ENCODE results near the gene STX1B.

Gene STX1B

DNA sequence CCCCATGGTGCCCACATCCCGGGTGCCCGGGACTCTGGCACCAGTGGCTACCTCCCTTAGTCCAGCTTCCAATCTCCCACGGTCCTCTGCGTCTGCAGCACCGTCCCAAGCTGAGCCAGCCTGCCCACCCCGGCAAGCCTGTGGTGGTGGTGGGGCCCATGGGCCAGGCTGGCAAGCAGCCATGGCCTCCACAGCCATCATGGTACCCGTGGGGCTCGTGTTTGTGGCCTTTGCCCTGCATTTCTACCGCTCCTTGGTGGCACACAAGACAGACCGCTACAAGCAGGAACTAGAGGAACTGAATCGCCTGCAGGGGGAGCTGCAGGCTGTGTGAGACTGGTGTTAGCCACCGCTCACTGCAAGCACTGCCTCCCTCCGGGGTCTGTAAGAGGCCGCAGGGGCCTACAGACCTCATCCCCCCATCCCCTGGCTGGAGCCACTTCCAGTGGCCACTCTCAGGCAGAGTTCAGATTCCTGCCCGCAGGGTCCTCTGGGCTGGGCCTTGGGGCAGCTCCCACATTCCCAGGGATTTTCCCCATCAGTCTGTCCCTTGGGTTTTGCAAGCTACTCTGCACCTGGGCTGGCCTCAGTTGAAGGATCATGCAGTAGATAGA is 56.8 kb downstream of the STX1B start:
- no peak overlapping the region for H3K4me3 ChIP-seq (ENCODE audit: low read depth in 1 of 2, low read length in 2 of 2)
- H3K4me1 ChIP-seq (ENCODE audit: insufficient read depth, low read length): peaks cover 39% of the 10 kb centered on the region
- no peaks in the 10 kb centered on the region for H3K9me3 ChIP-seq (ENCODE audit: low read length)
- H3K9ac ChIP-seq (ENCODE audit: low read length): no peak overlapping the region
- no peaks in the 10 kb centered on the region for H3K27me3 ChIP-seq (ENCODE audit: control insufficient read depth in 1 of 2, insufficient read depth in 2 of 2, low read length in 2 of 2)
- H3K36me3 ChIP-seq (ENCODE audit: insufficient read depth, low read length): no peaks in the 10 kb centered on the region
- H3K27ac ChIP-seq (ENCODE audit: low read depth, low read length): peak overlapping the region; percentile 55

DNA sequence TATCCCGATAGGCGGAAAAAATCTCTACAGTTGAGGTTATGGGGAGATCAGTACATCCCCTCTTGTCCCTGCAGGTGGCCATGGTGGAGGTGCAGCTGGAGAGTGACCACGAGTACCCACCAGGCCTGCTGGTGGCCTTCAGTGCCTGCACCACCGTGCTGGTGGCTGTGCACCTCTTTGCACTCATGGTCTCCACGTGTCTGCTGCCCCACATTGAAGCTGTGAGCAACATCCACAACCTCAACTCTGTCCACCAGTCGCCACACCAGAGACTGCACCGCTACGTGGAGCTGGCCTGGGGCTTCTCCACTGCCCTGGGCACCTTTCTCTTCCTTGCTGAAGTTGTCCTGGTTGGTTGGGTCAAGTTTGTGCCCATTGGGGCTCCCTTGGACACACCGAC is 57.3 kb downstream of the STX1B start:
- H3K4me3 ChIP-seq (ENCODE audit: low read depth in 1 of 2, low read length in 2 of 2): no peak overlapping the region
- no peaks in the 10 kb centered on the region for H3K27me3 ChIP-seq (ENCODE audit: control insufficient read depth in 1 of 2, insufficient read depth in 2 of 2, low read length in 2 of 2)
- no peak overlapping the region for H3K9ac ChIP-seq (ENCODE audit: low read length)
- H3K4me1 ChIP-seq (ENCODE audit: insufficient read depth, low read length): peaks cover 37% of the 10 kb centered on the region
- no peaks in the 10 kb centered on the region for H3K9me3 ChIP-seq (ENCODE audit: low read length)
- no peaks in the 10 kb centered on the region for H3K36me3 ChIP-seq (ENCODE audit: insufficient read depth, low read length)
- H3K27ac ChIP-seq (ENCODE audit: low read depth, low read length): no peak overlapping the region

DNA sequence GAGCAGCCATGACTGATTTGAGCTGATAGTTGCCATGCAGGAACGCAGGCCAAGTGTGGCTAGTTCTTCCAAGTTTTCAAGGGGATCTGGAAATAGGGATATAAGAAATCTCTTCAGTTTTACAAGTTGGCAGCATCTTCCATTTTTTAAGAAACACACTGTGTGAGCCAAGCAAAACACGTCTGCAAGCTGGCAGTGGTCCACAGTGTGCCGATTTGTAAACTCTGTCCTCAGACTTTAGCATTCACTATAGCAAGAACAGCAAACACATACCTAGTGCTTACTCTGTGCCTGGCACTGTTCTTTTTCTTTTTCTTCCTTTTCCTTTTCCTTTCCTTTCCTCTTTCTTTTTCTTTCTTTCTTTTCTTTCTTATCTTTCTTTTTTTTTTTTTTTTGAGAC is 58.7 kb downstream of the STX1B start:
- Histone ChIP-seq H3K4me3 (ENCODE audit: low read depth in 1 of 2, low read length in 2 of 2) (peak overlapping the region in 1 of 2 donors; percentile 21), H3K4me1 (ENCODE audit: insufficient read depth, low read length) (peaks cover 35% of the 10 kb centered on the region), H3K27ac (ENCODE audit: low read depth, low read length) (peak overlapping the region; percentile 35), H3K9ac (ENCODE audit: low read length) (no peak overlapping the region), H3K36me3 (ENCODE audit: insufficient read depth, low read length) (no peaks in the 10 kb centered on the region), H3K27me3 (ENCODE audit: control insufficient read depth in 1 of 2, insufficient read depth in 2 of 2, low read length in 2 of 2) (no peaks in the 10 kb centered on the region), H3K9me3 (ENCODE audit: low read length) (no peaks in the 10 kb centered on the region)

DNA sequence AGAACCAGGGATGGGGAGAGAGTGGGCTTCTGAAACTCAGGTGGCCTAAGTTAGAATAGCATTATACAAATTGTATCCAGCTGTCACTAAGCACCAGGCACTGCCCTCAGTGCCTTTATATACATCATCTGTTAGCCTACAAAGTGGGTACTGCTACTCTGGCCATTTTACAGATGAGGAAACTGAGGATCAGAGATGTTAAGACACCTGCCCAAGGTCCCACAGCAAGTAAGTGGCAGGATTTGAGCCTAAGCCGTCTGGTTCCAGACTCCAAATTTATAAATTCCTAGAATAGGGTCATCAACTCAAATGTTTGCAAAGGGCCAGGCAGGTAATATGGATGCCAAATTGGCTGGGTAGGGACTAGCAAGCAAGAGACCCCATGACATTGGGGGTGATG is 59.2 kb downstream of the STX1B start:
- H3K27ac ChIP-seq (ENCODE audit: low read depth, low read length): peak overlapping the region; percentile 35

GRCh38 chr16:30950516-30951065 is 59.8 kb downstream of the STX1B start:
- Histone ChIP-seq H3K27me3 (ENCODE audit: control insufficient read depth in 1 of 2, insufficient read depth in 2 of 2, low read length in 2 of 2) (no peaks in the 10 kb centered on the region), H3K4me3 (ENCODE audit: low read depth in 1 of 2, low read length in 2 of 2) (no peak overlapping the region), H3K27ac (ENCODE audit: low read depth, low read length) (peak overlapping the region; percentile 94), H3K9me3 (ENCODE audit: low read length) (no peaks in the 10 kb centered on the region), H3K9ac (ENCODE audit: low read length) (no peak overlapping the region), H3K4me1 (ENCODE audit: insufficient read depth, low read length) (peaks cover 31% of the 10 kb centered on the region), H3K36me3 (ENCODE audit: insufficient read depth, low read length) (no peaks in the 10 kb centered on the region)

More for the DNA sequence above, 59.2 kb downstream of the STX1B start:
- H3K36me3 ChIP-seq (ENCODE audit: insufficient read depth, low read length): no peaks in the 10 kb centered on the region
- H3K9me3 ChIP-seq (ENCODE audit: low read length): no peaks in the 10 kb centered on the region
- H3K9ac ChIP-seq (ENCODE audit: low read length): no peak overlapping the region
- no peaks in the 10 kb centered on the region for H3K27me3 ChIP-seq (ENCODE audit: control insufficient read depth in 1 of 2, insufficient read depth in 2 of 2, low read length in 2 of 2)
- H3K4me3 ChIP-seq (ENCODE audit: low read depth in 1 of 2, low read length in 2 of 2): peak overlapping the region in 1 of 2 donors; percentile 21
- H3K4me1 ChIP-seq (ENCODE audit: insufficient read depth, low read length): peaks cover 31% of the 10 kb centered on the region

DNA sequence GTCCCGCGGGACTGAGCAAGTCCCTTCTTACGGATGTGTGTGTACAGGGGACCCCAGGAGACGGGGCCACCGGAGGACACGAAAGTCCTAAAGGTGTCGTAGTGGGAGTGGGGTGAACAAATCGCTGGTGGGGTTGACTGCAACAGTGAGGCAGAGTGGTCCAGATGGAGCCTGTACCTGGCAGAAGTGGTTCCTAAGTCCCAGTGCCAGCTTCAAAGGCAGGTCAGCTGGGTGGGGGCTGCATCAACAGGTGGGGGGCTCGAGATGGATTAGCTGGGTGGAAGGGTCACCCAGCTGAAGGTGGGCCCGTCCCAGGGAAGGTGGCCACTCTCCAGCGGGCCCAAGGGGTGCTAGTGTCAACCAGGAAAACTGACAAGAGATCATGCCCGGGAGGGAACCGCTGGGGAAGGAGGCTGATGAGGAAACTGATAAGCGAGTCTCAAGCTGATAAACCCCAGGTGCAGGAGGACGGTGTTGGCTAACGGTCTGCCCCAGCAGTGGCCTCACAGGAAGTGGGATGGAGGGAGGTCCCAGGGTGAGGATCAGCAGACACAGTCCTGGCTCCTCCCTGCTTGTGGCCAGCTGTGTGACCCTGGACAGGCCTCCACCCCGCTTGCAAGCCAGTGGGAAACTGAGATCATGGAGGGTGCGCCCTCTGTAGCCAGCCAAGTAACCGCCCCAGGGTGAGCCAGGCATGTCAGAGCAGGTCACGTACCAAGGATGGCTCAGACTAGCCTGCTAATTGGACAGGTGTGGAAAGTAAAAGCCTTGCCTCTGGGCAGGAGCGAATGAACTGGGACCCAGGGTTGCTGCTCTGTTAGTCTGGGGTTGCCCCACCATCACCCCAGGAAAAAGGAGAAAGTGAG is 60.6 kb downstream of the STX1B start:
- no peaks in the 10 kb centered on the region for H3K27me3 ChIP-seq (ENCODE audit: control insufficient read depth in 1 of 2, insufficient read depth in 2 of 2, low read length in 2 of 2)
- peaks cover 5% of the 10 kb centered on the region for H3K36me3 ChIP-seq (ENCODE audit: insufficient read depth, low read length)
- H3K9me3 ChIP-seq (ENCODE audit: low read length): no peaks in the 10 kb centered on the region
- H3K27ac ChIP-seq (ENCODE audit: low read depth, low read length): peak overlapping the region; percentile 94
- H3K4me3 ChIP-seq (ENCODE audit: low read depth in 1 of 2, low read length in 2 of 2): peak overlapping the region; percentile 83 to 90
- peaks cover 31% of the 10 kb centered on the region for H3K4me1 ChIP-seq (ENCODE audit: insufficient read depth, low read length)
- peak overlapping the region; percentile 74 for H3K9ac ChIP-seq (ENCODE audit: low read length)

DNA sequence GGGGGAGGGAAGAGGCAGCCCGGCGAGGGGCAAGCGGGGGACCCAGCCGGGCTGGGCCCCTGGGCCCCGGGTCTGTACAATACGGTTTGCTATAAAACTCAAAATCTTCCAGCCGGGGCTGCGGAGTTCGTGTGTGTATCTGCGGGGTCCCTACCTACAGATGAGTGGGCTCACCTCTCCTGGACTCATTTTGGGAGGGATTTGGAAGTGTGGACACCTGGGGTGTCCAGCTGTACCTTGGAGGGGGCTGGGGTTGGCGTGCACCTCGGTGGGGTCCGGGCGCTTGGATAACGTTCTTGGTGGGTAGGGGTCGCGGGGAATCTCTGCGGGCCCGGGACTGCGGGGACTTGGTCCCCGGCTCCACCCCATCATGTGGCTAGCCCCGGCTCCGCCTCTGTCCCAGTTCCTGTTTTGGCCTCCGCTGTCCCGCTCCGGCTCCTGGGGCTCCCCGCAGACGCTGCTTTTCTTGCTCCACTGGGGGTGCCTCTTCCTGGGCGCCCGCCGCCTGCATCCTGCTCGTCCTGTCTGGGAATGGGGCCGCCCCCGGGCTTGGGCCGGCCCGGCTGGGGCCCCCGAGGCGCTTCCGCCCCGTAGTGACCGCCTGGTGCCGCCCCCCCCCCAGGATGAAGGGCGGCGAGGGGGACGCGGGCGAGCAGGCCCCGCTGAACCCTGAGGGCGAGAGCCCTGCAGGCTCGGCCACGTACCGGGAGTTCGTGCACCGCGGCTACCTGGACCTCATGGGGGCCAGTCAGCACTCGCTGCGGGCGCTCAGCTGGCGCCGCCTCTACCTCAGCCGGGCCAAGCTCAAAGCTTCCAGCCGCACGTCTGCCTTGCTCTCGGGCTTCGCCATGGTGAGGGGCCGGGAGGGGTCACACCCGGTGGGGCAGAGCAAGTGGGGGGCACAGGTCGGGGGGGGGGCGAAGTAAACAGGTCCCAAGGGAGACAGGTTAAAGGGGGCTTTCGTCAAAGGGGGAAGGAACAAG is 61.5 kb downstream of the STX1B start, which contains the start of gene ORAI3:
TSS of gene ORAI3 (plus strand) at position 402 of the 983 bp plus-strand sequence. CDS start at position 624, 222 bp downstream.
- H3K4me3 ChIP-seq (ENCODE audit: low read depth in 1 of 2, low read length in 2 of 2): peak within 1 kb of the TSS; percentile 83 to 90
- no peaks in the 10 kb centered on the region for H3K27me3 ChIP-seq (ENCODE audit: control insufficient read depth in 1 of 2, insufficient read depth in 2 of 2, low read length in 2 of 2)
- peak within 1 kb of the TSS; percentile 94 for H3K27ac ChIP-seq (ENCODE audit: low read depth, low read length)
- H3K9ac ChIP-seq (ENCODE audit: low read length): peak within 1 kb of the TSS; percentile 74
- H3K36me3 ChIP-seq (ENCODE audit: insufficient read depth, low read length): peaks cover 12% of the 10 kb centered on the region
- peaks cover 29% of the 10 kb centered on the region for H3K4me1 ChIP-seq (ENCODE audit: insufficient read depth, low read length)
- no peaks in the 10 kb centered on the region for H3K9me3 ChIP-seq (ENCODE audit: low read length)

DNA sequence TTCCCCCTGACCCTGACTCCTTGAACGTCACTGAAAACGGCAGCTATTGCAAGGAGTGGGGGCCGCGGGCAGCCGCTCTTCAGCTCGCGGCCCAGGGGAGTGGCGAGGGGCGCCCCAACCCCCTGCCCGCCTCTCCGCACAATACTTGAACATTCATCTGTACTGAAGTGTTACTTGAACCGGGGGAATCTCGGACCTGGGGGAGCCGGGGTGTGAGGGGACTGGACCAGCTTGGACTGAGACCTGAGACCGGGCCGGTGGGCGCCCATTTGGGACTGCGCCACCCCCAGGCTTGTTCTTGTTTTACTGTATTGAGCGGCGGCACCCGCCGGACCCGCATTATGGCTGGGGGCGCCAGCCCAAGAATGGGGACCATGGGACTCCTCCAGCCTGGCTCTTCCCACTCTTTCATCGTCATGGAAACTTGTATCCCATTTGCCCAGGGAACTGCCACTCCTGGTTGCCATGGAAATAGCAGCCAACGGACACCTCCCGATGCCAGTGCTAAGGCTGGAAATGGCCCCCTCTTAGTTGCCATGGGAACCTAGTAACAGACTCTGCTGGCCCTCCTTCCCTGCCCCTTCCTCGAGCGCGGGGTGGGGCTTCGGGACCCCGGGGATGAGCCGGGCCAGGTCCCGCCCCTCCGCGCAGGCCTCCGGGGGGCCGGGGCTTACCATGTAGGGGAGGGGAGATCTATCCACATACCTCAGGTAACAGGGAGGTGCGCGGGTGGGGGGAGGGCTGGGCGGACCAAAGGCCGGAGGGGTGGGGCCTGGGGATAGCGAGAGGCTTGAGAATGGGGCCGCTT is 62.4 kb downstream of the STX1B start:
- Histone ChIP-seq H3K9me3 (ENCODE audit: low read length) (no peaks in the 10 kb centered on the region), H3K27ac (ENCODE audit: low read depth, low read length) (peak overlapping the region; percentile 94), H3K27me3 (ENCODE audit: control insufficient read depth in 1 of 2, insufficient read depth in 2 of 2, low read length in 2 of 2) (no peaks in the 10 kb centered on the region), H3K4me3 (ENCODE audit: low read depth in 1 of 2, low read length in 2 of 2) (peak overlapping the region; percentile 83 to 90), H3K36me3 (ENCODE audit: insufficient read depth, low read length) (peaks cover 16% of the 10 kb centered on the region), H3K9ac (ENCODE audit: low read length) (peak overlapping the region; percentile 61), H3K4me1 (ENCODE audit: insufficient read depth, low read length) (peaks cover 23% of the 10 kb centered on the region)

GRCh38 chr16:30947541-30947858 is 62.9 kb downstream of the STX1B start:
- Histone ChIP-seq H3K9me3 (ENCODE audit: low read length) (no peaks in the 10 kb centered on the region), H3K4me1 (ENCODE audit: insufficient read depth, low read length) (peaks cover 23% of the 10 kb centered on the region), H3K27me3 (ENCODE audit: control insufficient read depth in 1 of 2, insufficient read depth in 2 of 2, low read length in 2 of 2) (no peaks in the 10 kb centered on the region), H3K27ac (ENCODE audit: low read depth, low read length) (peak overlapping the region; percentile 94), H3K9ac (ENCODE audit: low read length) (no peak overlapping the region), H3K36me3 (ENCODE audit: insufficient read depth, low read length) (peaks cover 17% of the 10 kb centered on the region), H3K4me3 (ENCODE audit: low read depth in 1 of 2, low read length in 2 of 2) (peak overlapping the region; percentile 83 to 90)

DNA sequence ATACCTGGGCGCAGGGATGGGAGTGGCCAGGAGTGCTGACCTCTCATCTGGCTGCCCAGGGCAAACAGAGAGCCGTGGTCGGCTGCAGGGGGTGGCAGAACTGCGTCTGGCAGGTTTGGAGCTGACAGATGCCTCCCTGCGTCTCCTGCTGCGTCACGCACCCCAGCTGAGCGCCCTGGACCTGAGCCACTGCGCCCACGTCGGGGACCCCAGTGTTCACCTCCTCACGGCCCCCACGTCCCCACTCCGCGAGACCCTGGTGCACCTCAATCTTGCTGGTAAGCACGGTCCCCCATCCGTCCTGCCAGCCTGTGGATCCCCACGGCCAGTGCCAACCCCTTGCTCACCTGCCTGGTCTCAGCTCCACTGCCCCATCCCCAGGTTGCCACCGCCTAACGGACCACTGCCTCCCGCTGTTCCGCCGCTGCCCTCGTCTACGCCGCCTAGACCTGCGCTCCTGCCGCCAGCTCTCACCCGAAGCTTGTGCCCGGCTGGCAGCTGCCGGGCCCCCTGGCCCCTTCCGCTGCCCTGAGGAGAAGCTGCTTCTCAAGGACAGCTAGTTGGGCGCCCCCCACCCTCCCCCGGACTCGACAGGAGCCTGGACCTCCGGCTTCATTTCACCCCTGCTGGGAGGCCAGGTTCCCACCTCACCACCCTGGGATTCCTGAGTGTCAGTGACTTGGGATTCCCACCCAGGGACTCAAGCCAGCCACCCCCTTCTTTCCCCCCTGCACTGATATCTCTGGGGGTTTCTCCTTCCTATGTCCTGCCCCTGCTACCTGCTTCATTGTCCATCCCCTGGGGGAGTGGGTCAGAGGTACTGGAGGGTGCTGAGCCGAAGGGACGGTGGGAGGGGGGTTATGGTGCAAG is 63.5 kb downstream of the STX1B start:
- H3K27me3 ChIP-seq (ENCODE audit: control insufficient read depth in 1 of 2, insufficient read depth in 2 of 2, low read length in 2 of 2): no peaks in the 10 kb centered on the region
- H3K36me3 ChIP-seq (ENCODE audit: insufficient read depth, low read length): peaks cover 20% of the 10 kb centered on the region
- no peak overlapping the region for H3K4me3 ChIP-seq (ENCODE audit: low read depth in 1 of 2, low read length in 2 of 2)
- peaks cover 29% of the 10 kb centered on the region for H3K4me1 ChIP-seq (ENCODE audit: insufficient read depth, low read length)
- H3K27ac ChIP-seq (ENCODE audit: low read depth, low read length): no peak overlapping the region
- H3K9me3 ChIP-seq (ENCODE audit: low read length): no peaks in the 10 kb centered on the region
- no peak overlapping the region for H3K9ac ChIP-seq (ENCODE audit: low read length)

All from muscle layer of colon (tissue), 2 donors.